ENCODE results near the gene STRN4. TPM values are rescaled to one million over a fixed set of nuclear protein-coding genes. Genes with fewer than 3 reads are reported as not detected.

STRN4 gene
- total RNA-seq, 1 donor from 2014 or later = 116 TPM

DNA sequence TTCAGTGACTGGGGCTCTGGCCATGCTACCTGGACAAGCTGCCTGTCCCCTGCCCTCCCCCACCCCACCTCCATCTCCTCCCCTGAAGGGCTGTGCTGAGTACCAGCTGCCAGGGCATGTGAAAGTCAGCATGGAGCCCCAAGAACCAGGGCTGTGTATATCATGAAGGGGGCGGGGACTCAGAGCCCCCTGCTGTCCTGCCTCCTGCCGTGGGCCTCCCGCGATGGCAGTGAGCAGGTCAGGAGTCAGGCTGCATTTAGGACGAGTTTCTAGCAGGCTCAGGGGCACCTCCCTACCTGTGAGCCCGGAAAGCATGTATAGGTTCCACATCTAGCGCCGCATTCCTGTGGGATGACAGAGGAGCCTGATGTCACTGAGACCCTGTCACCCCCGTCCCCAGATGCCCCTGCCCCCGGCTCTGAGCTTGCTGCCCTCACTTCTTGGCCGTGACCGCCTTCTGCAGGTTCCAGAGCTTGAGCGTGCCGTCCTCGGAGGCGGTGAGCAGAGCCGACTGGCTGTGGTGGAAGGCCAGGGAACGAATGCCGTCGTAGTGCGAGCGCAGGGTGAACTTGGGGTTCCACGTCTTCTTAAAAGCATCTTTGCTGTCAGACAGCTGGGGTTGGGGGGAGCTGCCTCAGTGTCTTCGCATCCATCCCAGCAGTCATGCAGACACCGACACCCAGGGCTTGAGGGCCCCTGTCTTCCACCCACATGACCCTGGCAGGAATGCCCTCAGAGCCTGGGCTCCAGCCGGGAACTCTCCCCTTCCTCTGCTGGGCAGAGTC is 21.0 kb downstream of the STRN4 start:
- Mint-ChIP-seq H3K4me1 (ENCODE audit: low read depth) (peaks cover 21% of the 10 kb centered on the region), H3K27me3 (ENCODE audit: insufficient read depth) (no peaks in the 10 kb centered on the region), H3K9me3 (no peaks in the 10 kb centered on the region), H3K36me3 (ENCODE audit: low read depth) (peaks cover 38% of the 10 kb centered on the region), H3K27ac (no peak overlapping the region), H3K4me3 (no peak overlapping the region)
- intact Hi-C loops (cut with micrococcal nuclease) = no loop called here
- DNase-seq (ENCODE audit: low spot score) = no peak

DNA sequence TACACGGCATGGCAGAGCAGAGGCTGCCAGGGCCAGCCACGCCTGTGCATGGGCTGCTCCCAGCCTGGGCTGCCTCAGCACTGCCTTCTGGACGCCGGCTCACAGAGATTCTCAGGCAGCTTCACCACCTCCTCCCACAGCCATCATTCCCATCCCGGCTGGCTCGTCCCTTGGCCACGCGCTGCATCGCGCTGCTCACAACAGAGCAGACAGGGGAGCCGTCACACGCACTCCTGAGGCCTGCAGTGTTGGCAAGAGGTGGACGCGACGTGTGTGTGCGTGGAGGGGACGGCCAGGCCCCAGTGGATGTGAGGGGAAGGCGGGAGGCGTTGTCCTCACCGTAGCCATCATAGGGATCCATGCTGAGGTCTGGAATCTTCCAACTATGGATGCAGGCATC is 21.8 kb downstream of the STRN4 start:
- DNase-seq (ENCODE audit: low spot score) = no peak
- H3K9me3 Mint-ChIP-seq = no peaks in the 10 kb centered on the region
- intact Hi-C loops (cut with micrococcal nuclease) = no loop called here
- H3K4me1 Mint-ChIP-seq (ENCODE audit: low read depth) = peaks cover 22% of the 10 kb centered on the region
- H3K36me3 Mint-ChIP-seq (ENCODE audit: low read depth) = peaks cover 38% of the 10 kb centered on the region
- no peaks in the 10 kb centered on the region for H3K27me3 Mint-ChIP-seq (ENCODE audit: insufficient read depth)
- no peak overlapping the region for H3K4me3 Mint-ChIP-seq
- H3K27ac Mint-ChIP-seq = no peak overlapping the region

DNA sequence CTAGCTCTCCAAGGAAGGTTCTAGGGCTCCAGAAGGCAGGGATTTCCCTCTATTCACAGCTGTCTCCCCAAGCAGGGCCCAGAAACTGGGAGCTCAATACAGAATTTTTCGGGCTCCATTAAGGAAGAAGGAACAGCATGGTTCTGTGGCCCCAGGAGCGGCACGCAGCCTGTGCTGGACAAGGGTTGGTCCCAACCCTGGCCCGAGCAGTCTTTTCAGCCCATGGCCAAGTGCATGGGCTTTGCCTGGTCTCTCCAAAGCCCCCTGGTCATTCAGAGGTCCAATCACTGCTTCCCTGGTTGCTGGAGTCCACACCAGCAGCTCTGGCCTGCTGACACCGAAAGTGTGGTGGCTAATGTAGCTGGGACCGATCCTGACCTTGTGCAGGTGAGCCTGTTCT is 22.8 kb downstream of the STRN4 start:
- intact Hi-C loops (cut with micrococcal nuclease) = no loop called here
- Mint-ChIP-seq H3K9me3 (no peaks in the 10 kb centered on the region), H3K4me1 (ENCODE audit: low read depth) (peaks cover 22% of the 10 kb centered on the region), H3K36me3 (ENCODE audit: low read depth) (peaks cover 36% of the 10 kb centered on the region), H3K27me3 (ENCODE audit: insufficient read depth) (no peaks in the 10 kb centered on the region), H3K27ac (no peak overlapping the region), H3K4me3 (no peak overlapping the region)
- no peak for DNase-seq (ENCODE audit: low spot score)

DNA sequence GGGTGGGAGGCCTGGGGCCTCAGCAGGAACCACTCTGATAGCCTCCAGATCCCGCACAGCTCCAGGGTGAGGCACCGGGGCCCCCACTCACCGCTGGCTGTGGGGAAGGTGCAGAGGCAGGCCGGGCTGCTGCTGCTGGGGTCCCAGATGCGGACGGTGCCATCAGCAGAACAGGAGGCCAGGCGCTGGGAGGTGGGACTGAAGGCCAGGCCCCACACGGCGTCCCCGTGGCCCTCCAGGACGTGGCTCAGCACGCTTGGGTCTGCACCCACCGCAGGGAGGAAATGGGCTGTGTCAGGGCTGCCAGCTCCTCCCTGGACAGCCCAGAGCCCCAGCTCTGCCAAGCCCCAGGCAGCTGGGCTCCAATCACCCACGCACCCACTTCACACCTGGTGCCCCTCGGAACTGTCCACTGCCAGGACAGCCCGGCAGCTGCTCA is 23.2 kb downstream of the STRN4 start:
- Mint-ChIP-seq H3K9me3 (no peaks in the 10 kb centered on the region), H3K36me3 (ENCODE audit: low read depth) (peaks cover 35% of the 10 kb centered on the region), H3K27me3 (ENCODE audit: insufficient read depth) (no peaks in the 10 kb centered on the region), H3K4me1 (ENCODE audit: low read depth) (peaks cover 25% of the 10 kb centered on the region), H3K4me3 (no peak overlapping the region), H3K27ac (no peak overlapping the region)
- DNase-seq (ENCODE audit: low spot score) = no peak
- intact Hi-C loops (cut with micrococcal nuclease) = no loop called here

DNA sequence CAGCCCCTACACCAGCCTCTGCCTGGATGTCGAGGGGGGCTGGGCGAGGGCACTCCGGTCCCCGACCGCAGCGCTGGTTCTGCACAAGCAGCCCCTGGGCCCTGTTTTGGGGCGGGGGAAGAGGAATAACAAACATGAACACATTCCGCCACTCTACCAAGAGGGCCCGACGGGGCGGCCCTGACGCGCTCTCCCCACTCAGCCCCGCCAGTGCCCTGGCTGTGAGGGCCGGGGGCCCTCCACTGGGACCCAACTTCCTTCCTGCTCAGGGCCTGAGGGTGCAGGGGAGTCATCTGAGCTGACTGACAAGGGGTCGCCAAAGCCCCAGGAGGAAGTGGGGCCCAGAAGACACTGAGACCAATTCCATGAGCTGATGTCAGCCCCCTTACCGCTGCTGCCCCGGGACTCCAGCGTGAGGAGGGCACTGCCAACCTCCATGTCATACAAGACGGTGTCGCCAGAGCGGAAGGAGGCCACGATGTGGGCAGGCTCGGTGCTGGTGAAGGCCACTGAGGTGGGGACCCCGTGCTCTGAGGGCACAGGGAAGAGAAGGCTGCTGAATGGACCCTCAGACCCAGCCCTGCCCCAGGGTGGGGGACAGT is 23.7 kb downstream of the STRN4 start:
- Mint-ChIP-seq H3K4me3 (no peak overlapping the region), H3K9me3 (no peaks in the 10 kb centered on the region), H3K36me3 (ENCODE audit: low read depth) (peaks cover 34% of the 10 kb centered on the region), H3K27me3 (ENCODE audit: insufficient read depth) (no peaks in the 10 kb centered on the region), H3K4me1 (ENCODE audit: low read depth) (peaks cover 30% of the 10 kb centered on the region), H3K27ac (no peak overlapping the region)
- intact Hi-C loops (cut with micrococcal nuclease) = no loop called here
- DNase-seq (ENCODE audit: low spot score) = no peak

DNA sequence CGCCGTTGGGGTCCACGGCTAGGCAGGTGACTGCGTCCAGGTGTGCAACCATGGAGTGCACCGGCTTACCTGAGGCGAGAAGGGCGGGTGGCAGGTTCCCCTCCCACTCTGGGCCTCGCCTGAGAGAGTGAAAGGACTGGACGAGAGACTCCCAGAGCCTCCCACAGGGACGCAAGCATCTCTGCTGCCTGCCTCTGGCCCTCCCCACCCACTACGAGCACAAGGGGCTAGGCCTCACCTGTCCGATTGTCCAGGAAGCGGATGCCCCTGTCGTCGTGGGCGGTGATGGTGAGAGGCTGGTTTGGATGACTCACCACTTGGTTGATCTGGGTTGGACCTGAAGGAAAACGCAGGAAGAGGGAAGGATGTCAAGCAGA is 24.3 kb downstream of the STRN4 start:
- no peak overlapping the region for H3K4me3 Mint-ChIP-seq
- DNase-seq (ENCODE audit: low spot score) = no peak
- peaks cover 31% of the 10 kb centered on the region for H3K36me3 Mint-ChIP-seq (ENCODE audit: low read depth)
- intact Hi-C loops (cut with micrococcal nuclease) = no loop called here
- H3K27me3 Mint-ChIP-seq (ENCODE audit: insufficient read depth) = no peaks in the 10 kb centered on the region
- H3K9me3 Mint-ChIP-seq = no peaks in the 10 kb centered on the region
- H3K4me1 Mint-ChIP-seq (ENCODE audit: low read depth) = peaks cover 30% of the 10 kb centered on the region
- H3K27ac Mint-ChIP-seq = no peak overlapping the region

DNA sequence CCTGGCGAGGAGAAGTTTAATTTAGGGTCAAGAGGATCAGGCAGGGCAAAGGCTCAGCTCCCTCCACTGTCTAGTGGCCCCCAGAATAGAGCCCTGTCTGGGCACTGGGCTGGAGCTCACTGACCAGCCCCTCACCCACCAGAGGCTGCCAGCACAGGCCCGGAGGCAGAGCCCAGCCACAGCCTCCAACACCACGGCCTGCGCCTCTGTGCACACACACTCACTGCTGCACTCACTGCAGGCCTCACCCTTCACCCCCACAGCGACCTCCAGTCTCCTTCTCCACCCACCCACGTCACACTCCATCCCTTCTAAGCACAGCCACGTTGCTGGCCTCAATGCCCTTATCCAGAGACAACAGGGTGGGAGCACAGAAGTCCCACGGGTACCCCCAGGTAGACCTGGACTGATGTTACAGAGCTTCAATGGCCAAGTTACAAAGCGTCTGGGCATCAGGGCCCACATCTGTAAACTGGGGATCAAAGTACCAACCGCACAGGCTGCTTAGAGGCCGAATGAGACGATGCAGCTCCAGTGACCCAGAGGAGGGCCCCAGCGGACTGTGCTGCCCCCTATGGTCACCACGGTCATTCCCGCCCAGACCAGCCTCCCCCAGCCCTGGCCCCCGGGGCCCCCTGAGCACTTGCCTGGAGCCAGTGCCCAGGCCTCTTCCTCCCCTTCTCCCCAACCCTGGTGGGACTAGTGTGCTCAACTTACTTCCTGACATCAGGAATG is 24.8 kb downstream of the STRN4 start:
- DNase-seq (ENCODE audit: low spot score) = no peak

DNA sequence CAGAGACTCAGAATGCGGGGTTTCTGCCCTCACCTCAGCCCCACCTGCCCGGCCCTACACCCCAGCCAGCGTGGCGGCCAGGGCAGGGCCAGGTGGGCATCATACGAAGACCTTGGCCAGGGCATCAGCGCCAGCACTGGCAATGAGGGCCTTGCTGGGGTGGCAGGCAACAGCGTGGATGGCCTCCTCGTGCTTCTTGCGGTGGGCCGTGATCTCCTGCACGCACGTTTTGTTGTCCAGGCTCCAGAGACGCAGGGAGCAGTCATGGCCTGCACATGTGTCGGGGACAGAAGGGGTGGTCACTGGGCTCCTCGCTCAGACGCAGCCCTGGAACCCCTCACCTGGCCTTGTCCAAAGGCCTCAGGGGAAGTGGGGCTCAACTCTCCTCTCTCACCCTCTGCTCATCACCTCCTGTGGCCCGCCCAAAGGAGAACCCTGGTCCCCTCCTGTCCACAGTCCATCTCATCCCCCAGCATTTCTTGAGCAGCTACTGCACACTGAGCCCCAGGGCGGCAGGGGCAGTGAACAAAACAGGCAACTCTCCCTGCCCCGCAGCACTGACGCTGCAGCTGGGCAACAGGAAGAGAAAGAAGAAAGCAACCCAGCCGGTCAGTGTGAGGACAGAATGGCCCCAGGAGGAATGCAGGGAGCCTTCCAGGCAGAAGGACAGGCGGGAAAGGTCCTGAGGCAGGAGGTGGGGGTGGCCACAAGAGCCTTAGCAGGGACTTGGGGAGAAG is 25.6 kb downstream of the STRN4 start:
- Mint-ChIP-seq H3K36me3 (ENCODE audit: low read depth) (peaks cover 23% of the 10 kb centered on the region), H3K27me3 (ENCODE audit: insufficient read depth) (no peaks in the 10 kb centered on the region), H3K9me3 (no peaks in the 10 kb centered on the region), H3K4me1 (ENCODE audit: low read depth) (peaks cover 32% of the 10 kb centered on the region), H3K4me3 (no peak overlapping the region), H3K27ac (no peak overlapping the region)
- intact Hi-C loops (cut with micrococcal nuclease) = no loop called here
- no peak for DNase-seq (ENCODE audit: low spot score)

More for the DNA sequence above, 24.8 kb downstream of the STRN4 start:
- intact Hi-C loops (cut with micrococcal nuclease) = no loop called here
- H3K27me3 Mint-ChIP-seq (ENCODE audit: insufficient read depth) = no peaks in the 10 kb centered on the region
- H3K4me3 Mint-ChIP-seq = no peak overlapping the region
- peaks cover 30% of the 10 kb centered on the region for H3K36me3 Mint-ChIP-seq (ENCODE audit: low read depth)
- peaks cover 30% of the 10 kb centered on the region for H3K4me1 Mint-ChIP-seq (ENCODE audit: low read depth)
- no peaks in the 10 kb centered on the region for H3K9me3 Mint-ChIP-seq
- H3K27ac Mint-ChIP-seq = no peak overlapping the region

DNA sequence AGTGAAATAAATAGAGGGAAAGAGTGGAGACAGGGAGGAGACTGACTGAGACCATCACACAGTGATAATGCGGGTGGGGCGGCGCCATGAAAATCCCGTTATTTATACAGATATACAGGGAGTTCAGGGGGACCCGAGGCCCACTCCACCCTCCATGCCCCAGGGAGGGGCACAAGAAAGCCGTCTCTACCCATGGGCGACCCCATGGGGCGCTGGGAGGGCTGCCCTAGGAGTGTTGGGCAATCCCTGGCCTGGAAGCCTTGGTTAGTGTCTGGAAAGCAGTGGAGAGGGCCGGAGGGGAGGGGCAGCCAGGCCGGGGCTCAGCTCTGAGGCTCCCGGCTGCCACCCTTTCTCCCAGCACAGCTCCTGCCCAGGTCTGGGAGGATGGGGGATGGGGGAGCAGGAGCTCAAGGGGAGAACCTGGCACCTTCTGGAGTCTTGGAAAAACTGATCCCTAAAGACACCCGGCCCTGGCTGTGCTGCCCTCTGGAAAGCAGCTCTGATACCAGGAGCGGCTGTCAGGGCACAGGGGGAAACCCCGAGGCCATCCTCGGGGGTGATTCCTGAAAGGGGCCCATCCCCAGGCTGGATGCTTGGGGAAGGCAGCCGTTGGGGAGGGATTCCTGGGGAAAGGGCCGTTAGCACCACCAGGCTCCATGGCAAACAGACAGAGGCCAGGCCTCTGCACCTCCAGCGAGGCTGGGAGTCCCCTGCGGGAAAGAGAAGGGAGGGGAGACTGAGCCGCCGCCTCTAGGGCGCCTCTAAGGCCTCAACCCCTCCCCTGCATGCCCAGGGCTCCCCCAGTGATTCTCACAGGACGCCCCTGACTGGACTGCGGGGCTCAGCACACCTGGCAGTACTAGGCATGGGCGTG is 26.4 kb downstream of the STRN4 start:
- Mint-ChIP-seq H3K4me1 (ENCODE audit: low read depth) (peaks cover 38% of the 10 kb centered on the region), H3K27me3 (ENCODE audit: insufficient read depth) (no peaks in the 10 kb centered on the region), H3K9me3 (no peaks in the 10 kb centered on the region), H3K4me3 (no peak overlapping the region), H3K27ac (no peak overlapping the region), H3K36me3 (ENCODE audit: low read depth) (peaks cover 19% of the 10 kb centered on the region)
- no peak for DNase-seq (ENCODE audit: low spot score)
- intact Hi-C loops (cut with micrococcal nuclease) = no loop called here

DNA sequence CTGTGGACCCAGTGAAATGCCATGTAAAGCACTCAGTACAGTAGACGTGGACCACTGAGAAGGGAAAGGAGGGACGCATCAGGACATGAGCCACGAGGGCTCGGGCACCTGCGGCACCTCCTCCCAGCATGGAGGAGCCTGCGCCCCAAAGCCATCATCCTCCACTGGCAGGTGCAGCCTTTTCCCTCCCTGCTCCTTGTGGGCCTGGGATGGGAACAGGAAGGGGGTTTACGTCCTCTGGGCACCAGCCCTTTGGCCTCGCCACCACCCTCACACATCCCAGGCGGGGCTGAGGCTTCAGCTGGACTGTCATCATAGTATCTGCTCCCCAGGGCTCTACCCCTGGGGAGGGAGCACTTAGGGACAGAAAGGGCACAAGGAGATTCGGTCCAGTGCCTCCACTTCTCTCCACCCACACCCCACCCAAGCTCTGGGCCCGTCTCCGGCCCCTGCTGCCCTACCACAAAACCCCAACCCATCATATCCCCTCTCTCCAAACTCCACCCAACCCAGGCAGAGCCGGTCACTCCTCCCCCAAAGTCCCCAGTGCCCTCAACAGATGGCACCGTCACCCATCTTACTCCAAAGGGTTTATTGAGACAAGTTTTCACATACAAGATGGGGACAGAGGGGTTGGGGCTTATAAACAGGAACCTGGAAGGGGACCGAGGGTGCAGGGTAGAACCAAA is 27.2 kb downstream of the STRN4 start:
- Mint-ChIP-seq H3K9me3 (no peaks in the 10 kb centered on the region), H3K36me3 (ENCODE audit: low read depth) (peaks cover 19% of the 10 kb centered on the region), H3K4me3 (peak overlapping the region; percentile 93), H3K4me1 (ENCODE audit: low read depth) (peaks cover 38% of the 10 kb centered on the region), H3K27ac (peak overlapping the region; percentile 94), H3K27me3 (ENCODE audit: insufficient read depth) (no peaks in the 10 kb centered on the region)
- no peak for DNase-seq (ENCODE audit: low spot score)
- intact Hi-C loops (cut with micrococcal nuclease) = loop anchor here (1.0 kb wide), 1 partner anchor 69 kb away; the partner anchor contains the start of gene SLC1A5

DNA sequence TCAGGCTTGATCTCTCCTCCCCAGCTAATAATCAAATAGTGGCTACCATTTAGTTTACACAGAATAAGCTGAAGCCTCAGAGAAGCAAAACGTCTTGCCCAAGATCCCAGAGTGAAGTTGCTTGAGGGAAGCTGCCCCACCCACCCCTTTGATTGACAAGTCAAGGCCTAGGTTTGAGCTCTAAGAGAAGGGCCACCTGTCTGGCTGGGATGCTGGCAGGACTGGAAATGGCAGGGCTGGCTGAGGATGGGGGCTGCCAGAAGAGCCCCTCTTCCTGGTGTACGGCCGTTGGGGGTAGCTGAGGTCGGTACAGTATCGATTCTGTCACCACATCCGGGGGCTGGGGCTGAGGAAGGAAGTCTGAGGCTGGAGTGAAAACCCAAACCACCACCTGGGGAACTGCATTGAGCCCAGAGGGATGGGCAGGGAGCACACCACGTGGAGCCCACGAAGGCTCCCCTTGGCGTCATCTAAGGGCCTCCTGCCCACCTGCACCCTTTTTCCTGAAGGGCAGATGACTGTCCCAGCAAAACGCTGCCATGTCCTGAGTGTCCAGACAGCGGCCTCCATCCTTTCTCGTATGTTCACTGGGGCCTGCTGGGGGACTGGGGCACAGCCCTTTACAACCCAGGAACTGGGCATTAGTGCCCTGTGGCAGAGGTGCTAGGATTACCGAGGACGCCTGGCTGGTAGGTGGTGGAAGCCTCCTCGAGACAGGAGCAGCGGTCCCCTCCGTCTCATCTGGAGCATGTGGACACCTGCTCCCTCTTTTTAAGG is 27.9 kb downstream of the STRN4 start:
- H3K27ac Mint-ChIP-seq = peak overlapping the region; percentile 94
- intact Hi-C loops (cut with micrococcal nuclease) = loop anchor here (1.0 kb wide), 1 partner anchor 70 kb away; the partner anchor contains the start of gene SLC1A5
- H3K9me3 Mint-ChIP-seq = no peaks in the 10 kb centered on the region
- H3K4me3 Mint-ChIP-seq = peak overlapping the region; percentile 93
- peaks cover 40% of the 10 kb centered on the region for H3K4me1 Mint-ChIP-seq (ENCODE audit: low read depth)
- no peaks in the 10 kb centered on the region for H3K27me3 Mint-ChIP-seq (ENCODE audit: insufficient read depth)
- peak; percentile 67 for DNase-seq (ENCODE audit: low spot score)
- H3K36me3 Mint-ChIP-seq (ENCODE audit: low read depth) = peaks cover 19% of the 10 kb centered on the region

All from activated T-helper 1 cell treated with anti-CD3 and anti-CD28 coated beads, Interleukin-12 subunit alpha, Interleukin-12 subunit beta, Interleukin-2, Interleukin-4 antibody, amounts not matched to agents 30 ng/mL and 10 ng/mL and 1 ng/mL, durations not matched to agents 14 hours and 24 hours and 36 hours (primary cell).